Neural progenitor cell (in vitro differentiated cells): ENCODE data around the gene ATF7IP. TPM values are rescaled to one million over a fixed set of nuclear protein-coding genes. Genes with fewer than 3 reads are reported as not detected.

Experiments used
- DNase-seq: peaks from one replicate; pipeline ENCODE4 v3.0.0-alpha.2; 2016; ENCODE audit warnings: low spot score
- H2AFZ ChIP-seq: fragments of 200-600 bp; sonication (generic); replicated peaks from 2 replicates; pipeline ENCODE4 v1.6.1; 2016; ENCODE audit warnings: antibody characterized with exemption
- H3F3A ChIP-seq: fragments of 200-600 bp; sonication (generic); 2 replicates; pipeline ENCODE4 v1.6.1; 2016; ENCODE audit warnings: antibody characterized with exemption, low read depth
- H3K27ac ChIP-seq: fragments of 200-600 bp; sonication (generic); 2 replicates; pipeline ENCODE4 v1.5.1; 2016; ENCODE audit warnings: mild to moderate bottlenecking
- H3K27me3 ChIP-seq: fragments of 200-600 bp; sonication (generic); 2 replicates; pipeline ENCODE4 v1.6.1; 2016; ENCODE audit warnings: mild to moderate bottlenecking, moderate library complexity
- H3K36me3 ChIP-seq: fragments of 200-600 bp; sonication (generic); 2 replicates; pipeline ENCODE4 v1.5.1; 2016
- H3K4me1 ChIP-seq: fragments of 200-600 bp; sonication (generic); 2 replicates; pipeline ENCODE4 v1.6.1; 2016; ENCODE audit warnings: mixed run types
- H3K4me2 ChIP-seq: fragments of 200-600 bp; sonication (generic); 2 replicates; pipeline ENCODE4 v1.6.1; 2016
- H3K4me3 ChIP-seq: fragments of 200-600 bp; sonication (generic); 2 replicates; pipeline ENCODE4 v1.5.1; 2016
- H3K79me2 ChIP-seq: fragments of 200-600 bp; sonication (generic); 2 replicates; pipeline ENCODE4 v1.6.1; 2016; ENCODE audit warnings: low read depth
- H3K9ac ChIP-seq: fragments of 200-600 bp; sonication (generic); 2 replicates; pipeline ENCODE4 v1.6.1; 2016
- H3K9me3 ChIP-seq: fragments of 200-600 bp; sonication (generic); 2 replicates; pipeline ENCODE4 v1.5.1; 2016; ENCODE audit warnings: low read depth
- H4K20me1 ChIP-seq: fragments of 200-600 bp; sonication (generic); 2 replicates; pipeline ENCODE4 v1.6.1; 2016; ENCODE audit warnings: low read depth
- H3K27ac Mint-ChIP-seq: 3 replicates; pipeline ENCODE4 v1.8.0; 2021; ENCODE audit warnings: mixed read lengths
- H3K27me3 Mint-ChIP-seq: 2 replicates; pipeline ENCODE4 v1.8.0; 2022; ENCODE audit warnings: low read depth, mild to moderate bottlenecking, inconsistent platforms, moderate library complexity, mixed read lengths; ENCODE audit not compliant: insufficient read depth
- H3K36me3 Mint-ChIP-seq: 3 replicates; pipeline ENCODE4 v1.8.0; 2021; ENCODE audit warnings: mixed read lengths
- H3K4me1 Mint-ChIP-seq: 3 replicates; pipeline ENCODE4 v1.8.0; 2021; ENCODE audit warnings: mixed read lengths
- H3K4me3 Mint-ChIP-seq: 3 replicates; pipeline ENCODE4 v1.8.0; 2021; ENCODE audit warnings: mild to moderate bottlenecking, moderate library complexity, mixed read lengths
- H3K9me3 Mint-ChIP-seq: 3 replicates; pipeline ENCODE4 v1.8.0; 2020; ENCODE audit warnings: mixed read lengths
- EZH2 ChIP-seq: fragments of 200-600 bp; sonication (generic); IDR thresholded peaks from 2 replicates; pipeline ENCODE4 v1.6.1; 2017; ENCODE audit warnings: antibody characterized with exemption, mild to moderate bottlenecking, moderate library complexity
- EZH2phosphoT487 ChIP-seq: fragments of 200-600 bp; sonication (generic); IDR thresholded peaks from 2 replicates; pipeline ENCODE4 v1.6.1; 2017; ENCODE audit warnings: antibody characterized with exemption
- total RNA-seq: library from RNA; depleted of rRNA; stranded (reverse); fragments of >200 nt; gene quantifications from 2 replicates; pipeline ENCODE4 v1.2.3, GENCODE V29; 2015; ENCODE audit warnings: low replicate concordance
- TF ChIP-seq, protein P1 (sequence below): fragments of 200-600 bp; sonication (generic); IDR thresholded peaks from 2 replicates; pipeline ENCODE4 v1.5.1; 2017; ENCODE audit warnings: antibody characterized with exemption, mild to moderate bottlenecking

The ATF7IP gene
- total RNA-seq, 1 donor from 2014 or later, result 187 TPM

GRCh38 chr12:14356147-14356546, 9.3 kb upstream of the ATF7IP start:
- H3K4me2 ChIP-seq, result no peak overlapping the region
- peaks cover 40% of the 10 kb centered on the region for H3K9me3 Mint-ChIP-seq
- H3K27me3 Mint-ChIP-seq, result peaks cover 6% of the 10 kb centered on the region
- no peak overlapping the region for H2AFZ ChIP-seq
- no peaks in the 10 kb centered on the region for H3K36me3 ChIP-seq
- no peaks in the 10 kb centered on the region for H3K79me2 ChIP-seq
- no peak overlapping the region for H3K4me3 ChIP-seq
- no peaks in the 10 kb centered on the region for H3K27me3 ChIP-seq
- H3K27ac ChIP-seq, result no peak overlapping the region
- no peak for DNase-seq
- no peaks in the 10 kb centered on the region for H3K4me1 ChIP-seq
- TF ChIP-seq EZH2 (no peak), EZH2phosphoT487 (no peak)
- TF ChIP-seq, protein P1, sequence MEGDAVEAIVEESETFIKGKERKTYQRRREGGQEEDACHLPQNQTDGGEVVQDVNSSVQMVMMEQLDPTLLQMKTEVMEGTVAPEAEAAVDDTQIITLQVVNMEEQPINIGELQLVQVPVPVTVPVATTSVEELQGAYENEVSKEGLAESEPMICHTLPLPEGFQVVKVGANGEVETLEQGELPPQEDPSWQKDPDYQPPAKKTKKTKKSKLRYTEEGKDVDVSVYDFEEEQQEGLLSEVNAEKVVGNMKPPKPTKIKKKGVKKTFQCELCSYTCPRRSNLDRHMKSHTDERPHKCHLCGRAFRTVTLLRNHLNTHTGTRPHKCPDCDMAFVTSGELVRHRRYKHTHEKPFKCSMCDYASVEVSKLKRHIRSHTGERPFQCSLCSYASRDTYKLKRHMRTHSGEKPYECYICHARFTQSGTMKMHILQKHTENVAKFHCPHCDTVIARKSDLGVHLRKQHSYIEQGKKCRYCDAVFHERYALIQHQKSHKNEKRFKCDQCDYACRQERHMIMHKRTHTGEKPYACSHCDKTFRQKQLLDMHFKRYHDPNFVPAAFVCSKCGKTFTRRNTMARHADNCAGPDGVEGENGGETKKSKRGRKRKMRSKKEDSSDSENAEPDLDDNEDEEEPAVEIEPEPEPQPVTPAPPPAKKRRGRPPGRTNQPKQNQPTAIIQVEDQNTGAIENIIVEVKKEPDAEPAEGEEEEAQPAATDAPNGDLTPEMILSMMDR, result no peak
- no peaks in the 10 kb centered on the region for H4K20me1 ChIP-seq
- H3K36me3 Mint-ChIP-seq, result peaks cover 11% of the 10 kb centered on the region
- no peak overlapping the region for H3K9ac ChIP-seq
- no peak overlapping the region for H3K27ac Mint-ChIP-seq
- no peaks in the 10 kb centered on the region for H3F3A ChIP-seq
- no peaks in the 10 kb centered on the region for H3K4me1 Mint-ChIP-seq
- H3K4me3 Mint-ChIP-seq, result no peak overlapping the region
- H3K9me3 ChIP-seq, result peaks cover 7% of the 10 kb centered on the region

DNA sequence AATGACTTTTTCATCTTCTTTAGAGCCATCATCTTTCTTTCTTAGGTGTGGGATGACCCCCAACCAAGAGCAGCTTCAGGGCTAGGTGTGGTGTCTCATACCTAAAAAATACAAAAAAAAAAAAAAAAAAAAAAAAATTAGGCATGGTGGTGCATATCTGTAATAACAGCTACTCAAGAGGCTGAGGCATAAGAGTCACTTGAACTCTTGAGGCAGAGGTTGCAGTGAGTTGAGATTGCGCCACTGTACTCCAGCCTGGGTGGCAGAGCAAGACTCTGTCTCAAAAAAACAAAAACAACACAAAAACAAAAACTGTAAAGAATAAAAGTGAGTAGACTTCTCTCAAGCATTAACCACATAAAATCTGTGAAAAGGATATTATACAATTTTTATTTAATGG, 8.0 kb upstream of the ATF7IP start:
- Mint-ChIP-seq H3K27me3 (peaks cover 6% of the 10 kb centered on the region), H3K4me3 (no peak overlapping the region), H3K4me1 (no peaks in the 10 kb centered on the region), H3K27ac (no peak overlapping the region), H3K9me3 (peaks cover 27% of the 10 kb centered on the region), H3K36me3 (peaks cover 11% of the 10 kb centered on the region)
- Histone ChIP-seq H3K27me3 (no peaks in the 10 kb centered on the region), H3K9ac (no peak overlapping the region), H3K9me3 (no peaks in the 10 kb centered on the region), H3K27ac (no peak overlapping the region), H3K4me2 (no peak overlapping the region), H3K4me3 (no peak overlapping the region), H2AFZ (no peak overlapping the region), H3K36me3 (no peaks in the 10 kb centered on the region), H4K20me1 (no peaks in the 10 kb centered on the region), H3K79me2 (no peaks in the 10 kb centered on the region), H3F3A (no peaks in the 10 kb centered on the region), H3K4me1 (no peaks in the 10 kb centered on the region)
- no peak for DNase-seq
- TF ChIP-seq EZH2 (no peak), EZH2phosphoT487 (no peak)
- TF ChIP-seq, protein P1, result no peak

DNA sequence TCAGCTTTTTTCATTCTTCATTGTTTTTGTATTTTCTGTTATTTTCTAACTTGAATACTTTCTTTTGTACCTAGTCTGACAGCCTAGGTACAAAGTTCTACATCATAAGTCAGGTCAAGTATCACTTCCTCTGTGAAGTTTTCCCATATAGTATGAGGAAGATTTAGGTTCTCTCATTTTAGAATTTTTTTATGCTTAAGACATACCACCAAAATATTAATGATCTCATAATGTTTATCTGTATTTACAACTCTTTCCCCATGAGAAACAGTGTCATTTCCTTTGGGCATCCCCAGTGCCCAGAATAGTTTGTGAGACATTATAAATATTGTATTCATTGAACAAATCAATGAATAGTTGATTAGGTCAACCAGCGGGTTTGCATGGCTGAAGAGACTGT, 3.1 kb upstream of the ATF7IP start:
- peaks cover 21% of the 10 kb centered on the region for H3F3A ChIP-seq
- no peaks in the 10 kb centered on the region for H3K36me3 ChIP-seq
- Mint-ChIP-seq H3K36me3 (peaks cover 14% of the 10 kb centered on the region), H3K27ac (no peak overlapping the region), H3K9me3 (peaks cover 28% of the 10 kb centered on the region), H3K4me1 (peaks cover 10% of the 10 kb centered on the region), H3K27me3 (peaks cover 2% of the 10 kb centered on the region), H3K4me3 (no peak overlapping the region)
- H3K79me2 ChIP-seq, result peaks cover 15% of the 10 kb centered on the region
- TF ChIP-seq EZH2phosphoT487 (no peak), EZH2 (no peak)
- TF ChIP-seq, protein P1, result no peak
- no peak overlapping the region for H2AFZ ChIP-seq
- no peaks in the 10 kb centered on the region for H3K27me3 ChIP-seq
- no peak overlapping the region for H3K4me2 ChIP-seq
- H3K27ac ChIP-seq, result no peak overlapping the region
- no peaks in the 10 kb centered on the region for H4K20me1 ChIP-seq
- H3K4me1 ChIP-seq, result peaks cover under 1% of the 10 kb centered on the region
- H3K9ac ChIP-seq, result no peak overlapping the region
- no peak overlapping the region for H3K4me3 ChIP-seq
- H3K9me3 ChIP-seq, result no peaks in the 10 kb centered on the region
- no peak for DNase-seq
